GM18511 (cell line): ENCODE data around the gene SMARCE1.

Source experiments
- ATAC-seq: cut with Tn5 transposase; IDR thresholded peaks from one replicate; pipeline ENCODE4 v1.9.1; 2021; ENCODE audit warnings: mild to moderate bottlenecking, moderate library complexity; ENCODE audit not compliant: unreplicated experiment

Gene SMARCE1

GRCh38 chr17:40646791-40647623 is 611 bp downstream of the SMARCE1 start:
- ATAC-seq: peak; percentile 54

- ATAC-seq: no peak
These were observed 1.7 kb downstream of the SMARCE1 start for GRCh38 chr17:40645943-40646342.

GRCh38 chr17:40645291-40645690 is 2.3 kb downstream of the SMARCE1 start:
- ATAC-seq: no peak

- no peak for ATAC-seq
These were observed 9.7 kb downstream of the SMARCE1 start for GRCh38 chr17:40637931-40638330.

GRCh38 chr17:40633871-40634270 is 13.7 kb downstream of the SMARCE1 start:
- ATAC-seq: no peak

GRCh38 chr17:40632216-40632615 is 15.4 kb downstream of the SMARCE1 start:
- ATAC-seq: no peak

- no peak for ATAC-seq
These were observed 17.8 kb downstream of the SMARCE1 start for GRCh38 chr17:40629842-40630241.

- ATAC-seq: no peak
These were observed 22.3 kb downstream of the SMARCE1 start for GRCh38 chr17:40625311-40625710.

- ATAC-seq: no peak
These were observed 24.0 kb downstream of the SMARCE1 start for GRCh38 chr17:40623419-40624210.

GRCh38 chr17:40622509-40622928 is 25.1 kb downstream of the SMARCE1 start:
- no peak for ATAC-seq

GRCh38 chr17:40621578-40621977 is 26.0 kb downstream of the SMARCE1 start:
- ATAC-seq: no peak

- ATAC-seq: no peak
These were observed 26.6 kb downstream of the SMARCE1 start for GRCh38 chr17:40621019-40621418.

GRCh38 chr17:40618754-40619625 is 28.6 kb downstream of the SMARCE1 start:
- ATAC-seq: no peak

GRCh38 chr17:40617678-40618240 is 29.9 kb downstream of the SMARCE1 start:
- no peak for ATAC-seq

GRCh38 chr17:40616592-40616991 is 31.0 kb downstream of the SMARCE1 start:
- ATAC-seq: no peak

- no peak for ATAC-seq
These were observed 31.7 kb downstream of the SMARCE1 start for GRCh38 chr17:40615841-40616476.

- peak; percentile 67 for ATAC-seq
These were observed 32.4 kb downstream of the SMARCE1 start for GRCh38 chr17:40615068-40615840.

GRCh38 chr17:40614431-40615067 is 33.1 kb downstream of the SMARCE1 start:
- peak; percentile 23 for ATAC-seq
